HG03378 (cell line): ENCODE measurements around the gene TBRG4.

ENCODE experiments used
- ATAC-seq: cut with Tn5 transposase; IDR thresholded peaks from one replicate; pipeline ENCODE4 v1.9.1; 2021; ENCODE audit warnings: mild to moderate bottlenecking, moderate library complexity; ENCODE audit not compliant: unreplicated experiment

TBRG4 gene

GRCh38 chr7:45060295-45060694 is 51.2 kb downstream of the TBRG4 start:
- no peak for ATAC-seq

DNA sequence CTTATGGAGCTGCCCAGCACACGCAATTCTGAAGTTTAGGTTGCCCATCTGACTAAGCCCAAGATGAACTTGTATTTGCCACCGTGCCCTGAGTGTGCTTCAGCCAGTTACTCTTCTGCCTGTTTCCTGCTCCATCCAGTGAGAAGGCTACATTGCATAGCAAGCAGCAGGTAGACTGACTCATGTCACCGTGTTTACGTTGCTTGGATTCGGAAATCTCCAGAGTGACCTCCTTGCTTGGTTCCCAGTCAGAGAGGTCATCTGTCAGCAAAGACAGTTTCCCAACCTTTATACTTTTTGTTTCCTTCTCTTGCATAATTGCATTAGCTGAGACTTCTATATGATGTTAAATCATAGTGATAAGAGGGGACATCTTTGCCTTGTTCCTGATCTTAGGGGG is 53.6 kb downstream of the TBRG4 start:
- no peak for ATAC-seq

GRCh38 chr7:45055594-45056219 is 55.8 kb downstream of the TBRG4 start:
- no peak for ATAC-seq

- ATAC-seq: no peak
Measured at GRCh38 chr7:45055016-45055415, 56.5 kb downstream of the TBRG4 start.

DNA sequence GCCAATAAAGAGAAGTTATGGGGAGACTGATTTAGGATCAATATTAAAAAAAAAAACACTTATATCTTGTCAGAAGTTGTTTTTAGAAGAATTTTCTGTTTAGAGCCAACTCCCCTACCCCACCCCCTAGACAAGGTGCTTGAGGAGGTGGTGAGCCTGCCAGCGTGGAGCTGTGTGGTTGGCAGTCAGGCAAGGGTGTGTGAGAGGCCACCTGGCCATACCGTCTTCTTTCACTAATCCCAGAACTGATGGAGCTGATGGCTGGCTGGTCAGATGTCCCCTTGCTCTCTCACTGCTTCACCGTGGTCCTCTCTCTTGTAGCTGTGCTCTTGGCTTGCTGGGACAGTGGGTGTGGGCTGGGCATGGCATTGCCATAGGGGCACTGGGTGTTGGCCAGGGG is 57.1 kb downstream of the TBRG4 start:
- ATAC-seq: no peak

- no peak for ATAC-seq
Measured at GRCh38 chr7:45053941-45054340, 57.6 kb downstream of the TBRG4 start.

- ATAC-seq: no peak
Measured at GRCh38 chr7:45053401-45053800, 58.1 kb downstream of the TBRG4 start.

GRCh38 chr7:45052011-45052410 is 59.5 kb downstream of the TBRG4 start:
- no peak for ATAC-seq

GRCh38 chr7:45050198-45050597 is 61.3 kb downstream of the TBRG4 start:
- ATAC-seq: no peak
